IPS-18a (cell line): ENCODE results near the gene GAST.

ENCODE experiments used
- H3K27ac ChIP-seq: one replicate; pipeline ENCODE4 v1.5.1; 2013; ENCODE audit warnings: low read length
- H3K27me3 ChIP-seq: one replicate; pipeline ENCODE4 v1.6.1; 2013; ENCODE audit warnings: mild to moderate bottlenecking, low read length; ENCODE audit not compliant: control insufficient read depth, insufficient read depth
- H3K36me3 ChIP-seq: one replicate; pipeline ENCODE4 v1.6.1; 2013; ENCODE audit warnings: low read depth, low read length; ENCODE audit not compliant: control insufficient read depth
- H3K4me1 ChIP-seq: one replicate; pipeline ENCODE4 v1.6.1; 2013; ENCODE audit warnings: low read depth, low read length; ENCODE audit not compliant: control insufficient read depth
- H3K4me3 ChIP-seq: one replicate; pipeline ENCODE4 v1.5.1; 2013; ENCODE audit warnings: low read length
- H3K9ac ChIP-seq: one replicate; pipeline ENCODE4 v1.6.1; 2013; ENCODE audit warnings: mild to moderate bottlenecking, low read length, moderate library complexity
- H3K9me3 ChIP-seq: one replicate; pipeline ENCODE4 v1.6.1; 2013; ENCODE audit warnings: low read depth, low read length; ENCODE audit not compliant: control insufficient read depth

The GAST gene

DNA sequence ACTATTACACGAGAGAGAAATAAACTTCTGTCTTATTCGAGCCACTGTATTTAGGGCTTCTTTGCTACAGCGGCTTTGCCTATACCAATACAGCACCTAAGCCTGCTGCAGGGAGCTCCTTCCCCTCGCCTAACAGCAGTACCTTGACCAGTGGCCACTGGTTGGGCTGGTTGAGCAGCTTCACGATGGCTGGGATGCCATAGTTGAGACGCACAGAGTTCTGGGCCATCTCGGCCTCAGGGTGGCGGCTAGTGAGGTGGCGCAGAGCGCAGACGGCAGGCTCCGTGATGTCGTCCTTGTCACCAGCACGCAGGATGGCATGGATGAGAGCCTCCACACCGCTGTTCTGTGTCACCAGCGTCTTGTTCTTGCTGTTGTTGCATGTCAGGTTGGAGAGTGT, 50.7 kb downstream of the GAST start:
- Histone ChIP-seq H3K36me3 (peaks cover 67% of the 10 kb centered on the region), H3K27me3 (no peaks in the 10 kb centered on the region)

DNA sequence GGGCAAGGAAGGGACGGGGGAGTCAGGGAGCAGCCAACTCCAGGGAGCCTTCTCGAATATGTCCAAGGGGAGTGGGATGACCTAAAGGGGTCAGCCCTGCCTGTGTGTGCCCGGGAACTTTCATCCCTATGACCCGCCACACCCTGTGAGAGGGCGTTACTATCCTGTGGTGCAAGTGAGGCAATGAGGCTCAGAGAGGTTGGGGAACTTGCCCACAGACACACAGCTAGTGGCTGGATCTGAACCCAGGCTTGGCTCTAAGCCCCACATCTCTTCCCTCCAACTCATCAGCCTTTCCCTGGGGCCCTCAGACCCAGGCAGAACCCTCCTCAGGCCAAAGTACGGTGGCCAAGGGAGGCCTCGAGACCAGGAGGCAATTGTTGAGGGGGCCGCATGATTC, 51.2 kb downstream of the GAST start:
- Histone ChIP-seq H3K27ac (no peak overlapping the region), H3K27me3 (no peaks in the 10 kb centered on the region), H3K9me3 (no peaks in the 10 kb centered on the region), H3K4me3 (no peak overlapping the region), H3K9ac (no peak overlapping the region), H3K4me1 (no peaks in the 10 kb centered on the region), H3K36me3 (peaks cover 65% of the 10 kb centered on the region)

More for the DNA sequence above, 50.7 kb downstream of the GAST start:
- Histone ChIP-seq H3K27ac (no peak overlapping the region), H3K9ac (no peak overlapping the region), H3K9me3 (no peaks in the 10 kb centered on the region), H3K4me1 (no peaks in the 10 kb centered on the region), H3K4me3 (no peak overlapping the region)
